ENCODE measurements around the gene C17orf67.

Gene C17orf67, protein sequence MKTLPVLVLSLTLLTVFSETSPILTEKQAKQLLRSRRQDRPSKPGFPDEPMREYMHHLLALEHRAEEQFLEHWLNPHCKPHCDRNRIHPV

DNA sequence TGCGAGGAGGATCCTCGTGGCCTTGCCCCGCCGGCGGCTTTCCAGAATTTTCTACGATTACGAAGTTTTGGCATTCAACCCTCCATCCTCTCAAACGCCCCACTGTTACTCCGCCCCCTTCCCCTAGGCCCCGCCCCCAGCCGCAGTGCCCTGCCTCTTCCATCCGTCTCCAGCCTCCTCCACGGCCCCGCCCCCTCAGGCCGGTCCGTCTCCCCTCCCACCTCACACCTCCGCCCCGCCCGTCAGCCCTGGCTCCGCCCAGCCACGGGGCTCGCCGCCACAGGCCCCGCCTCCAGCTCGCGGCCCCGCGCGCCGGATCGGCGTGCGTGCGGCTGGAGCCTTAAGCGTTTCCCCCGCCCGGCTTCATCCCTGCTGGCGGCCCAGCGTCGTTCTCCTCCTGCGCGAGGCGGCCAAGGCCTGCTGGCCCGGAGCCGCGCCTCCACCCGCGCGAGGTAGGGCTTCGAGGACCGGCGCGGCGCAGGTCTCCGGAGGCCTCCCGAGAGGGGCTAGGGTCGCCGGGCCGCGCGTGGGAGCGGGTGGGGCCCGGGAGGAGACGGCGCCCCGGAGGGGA is at the start of gene C17orf67, which contains the start of gene DGKE:
Gene C17orf67, minus strand, starts transcription at position 112 of the 571 bp plus-strand sequence. CDS start 18,110 bp downstream, outside the sequence.
Gene DGKE, plus strand, starts transcription at position 343 of the 571 bp plus-strand sequence. CDS start 645 bp downstream, outside the sequence.
- peak; percentile 99 for DNase-seq

DNA sequence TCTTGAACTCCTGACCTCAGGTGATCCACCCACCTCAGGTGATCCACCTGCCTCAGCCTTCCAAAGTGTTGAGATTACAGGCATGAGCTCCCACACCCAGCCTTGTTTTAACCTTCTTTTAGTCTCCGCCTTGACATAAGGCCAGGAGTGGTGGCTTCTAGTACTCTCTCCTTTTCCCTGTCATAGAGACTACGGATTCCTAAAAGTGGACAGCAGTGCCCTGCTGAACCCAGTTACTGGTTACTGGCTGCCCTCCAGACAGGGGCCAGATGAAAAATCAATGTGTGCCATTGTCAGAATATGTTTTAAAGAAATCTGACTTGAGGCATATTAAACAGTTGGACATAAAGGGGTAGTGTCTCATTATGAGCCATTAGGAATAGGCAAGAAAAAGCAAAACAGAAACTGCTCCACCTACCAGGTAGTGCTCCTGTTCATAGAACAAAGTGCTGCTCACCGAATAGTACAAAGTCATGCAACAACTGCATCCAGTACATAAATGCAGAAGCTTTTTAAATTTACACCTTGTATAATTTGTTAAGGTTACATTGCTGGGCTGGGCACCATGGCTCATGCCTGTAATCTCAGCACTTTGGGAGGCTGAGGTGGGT is 48.1 kb upstream of the C17orf67 start:
- DNase-seq = no peak

GRCh38 chr17:56880571-56880970 is 46.9 kb upstream of the C17orf67 start:
- no peak for DNase-seq

DNA sequence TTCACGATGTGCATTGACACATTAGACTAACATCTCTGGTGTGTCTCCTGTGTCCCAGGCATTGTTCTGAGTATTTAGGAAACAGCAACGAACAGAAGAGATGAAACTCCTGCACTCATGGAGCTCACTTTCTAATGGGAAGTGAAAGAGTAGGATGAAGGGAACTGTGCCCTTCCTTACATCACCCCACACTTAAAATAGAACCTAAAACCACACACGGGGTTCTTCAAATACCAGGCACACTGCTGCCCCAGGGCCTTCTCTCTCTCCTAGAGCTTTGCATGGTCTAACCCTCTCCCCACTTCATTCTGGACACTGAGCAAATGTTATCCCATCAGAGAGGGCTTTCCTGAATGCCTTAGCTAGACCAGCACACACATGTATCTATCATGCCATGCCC is 46.4 kb upstream of the C17orf67 start:
- no peak for DNase-seq

- DNase-seq = no peak
Observed at GRCh38 chr17:56879280-56879679, 45.6 kb upstream of the C17orf67 start.

- no peak for DNase-seq
Observed at GRCh38 chr17:56876766-56877179, 43.1 kb upstream of the C17orf67 start.

- no peak for DNase-seq
Observed at GRCh38 chr17:56870081-56870651, 36.4 kb upstream of the C17orf67 start.

DNA sequence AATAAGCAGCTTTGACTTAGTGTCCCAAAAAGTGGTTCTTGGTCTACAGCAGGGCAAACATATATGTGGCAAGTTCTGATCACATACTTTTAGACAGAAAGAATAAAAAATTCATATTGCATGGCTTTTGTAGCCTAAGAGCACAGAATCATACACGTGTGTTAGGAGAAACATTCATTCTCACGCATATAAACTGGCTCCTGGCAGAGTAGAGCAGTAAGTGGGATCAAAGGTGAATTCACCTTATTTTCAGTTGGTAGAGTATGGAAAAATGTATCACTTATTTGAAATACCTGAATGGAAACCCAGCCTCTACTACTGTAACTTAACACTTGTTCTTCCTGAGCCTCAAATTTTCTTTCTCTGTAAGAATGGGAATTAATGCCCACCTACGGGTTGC is 35.0 kb upstream of the C17orf67 start:
- DNase-seq = no peak

- no peak for DNase-seq
Observed at GRCh38 chr17:56867948-56868376, 34.2 kb upstream of the C17orf67 start.

DNA sequence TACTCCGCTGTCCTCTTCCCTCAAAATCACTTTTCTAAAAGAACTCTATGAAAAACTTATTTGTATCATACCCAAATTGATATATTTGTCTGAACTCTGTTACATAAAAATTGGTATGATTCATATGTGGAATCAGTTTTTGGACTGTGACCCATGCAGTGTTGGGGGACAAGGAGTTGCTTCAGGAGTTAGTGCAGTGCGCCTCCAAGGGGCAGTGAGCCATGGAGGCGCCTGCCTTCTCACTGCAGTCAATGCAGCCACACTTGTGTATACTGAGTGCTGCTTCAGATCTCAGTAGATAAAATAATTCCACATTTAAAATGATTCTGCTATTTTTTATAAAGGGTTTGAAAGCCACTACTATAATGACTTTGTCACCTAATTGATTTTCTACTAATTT is 32.8 kb upstream of the C17orf67 start:
- no peak for DNase-seq

- DNase-seq = no peak
Observed at GRCh38 chr17:56866076-56866475, 32.4 kb upstream of the C17orf67 start.

GRCh38 chr17:56863974-56864373 is 30.3 kb upstream of the C17orf67 start:
- no peak for DNase-seq

GRCh38 chr17:56861899-56862298 is 28.2 kb upstream of the C17orf67 start:
- no peak for DNase-seq

DNA sequence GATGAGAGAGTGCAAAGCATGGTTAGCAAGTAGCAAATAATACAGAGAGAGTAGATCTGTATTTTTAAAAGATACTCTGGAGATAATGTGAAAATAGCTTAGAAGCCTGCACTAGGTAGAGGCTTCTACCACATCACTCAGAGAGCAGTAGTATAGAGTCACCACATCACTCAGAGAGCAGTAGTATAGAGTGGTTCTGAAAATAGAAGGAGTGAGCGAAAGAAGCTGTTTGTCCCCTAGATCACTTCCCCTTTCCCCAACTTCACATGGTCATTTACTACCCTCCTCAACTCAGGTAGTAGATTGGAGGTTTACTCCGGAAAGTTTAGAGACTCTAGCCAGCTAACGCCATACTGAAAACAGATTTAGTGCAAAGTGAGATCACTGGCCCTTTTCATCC is 17.3 kb upstream of the C17orf67 start:
- no peak for DNase-seq

DNA sequence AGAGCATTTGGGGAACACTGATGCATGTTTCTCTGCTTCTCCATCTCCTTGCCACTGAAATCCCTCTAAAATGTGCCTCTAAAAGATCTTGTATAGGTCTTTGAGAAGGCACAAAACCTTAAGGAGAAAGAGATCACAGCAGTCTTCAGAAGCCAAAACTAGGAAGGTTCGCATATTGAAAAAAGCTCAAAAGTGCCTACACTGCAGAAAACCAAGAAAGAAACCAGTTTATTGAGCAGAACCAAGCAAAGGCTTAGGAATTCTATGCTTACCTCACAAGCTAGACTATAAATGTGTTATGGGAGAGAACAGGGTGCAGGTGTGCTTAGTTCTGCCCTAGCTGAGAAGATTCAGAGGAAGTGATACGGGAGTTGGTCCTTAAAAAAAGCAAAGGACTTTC is 16.9 kb upstream of the C17orf67 start:
- DNase-seq = no peak

DNA sequence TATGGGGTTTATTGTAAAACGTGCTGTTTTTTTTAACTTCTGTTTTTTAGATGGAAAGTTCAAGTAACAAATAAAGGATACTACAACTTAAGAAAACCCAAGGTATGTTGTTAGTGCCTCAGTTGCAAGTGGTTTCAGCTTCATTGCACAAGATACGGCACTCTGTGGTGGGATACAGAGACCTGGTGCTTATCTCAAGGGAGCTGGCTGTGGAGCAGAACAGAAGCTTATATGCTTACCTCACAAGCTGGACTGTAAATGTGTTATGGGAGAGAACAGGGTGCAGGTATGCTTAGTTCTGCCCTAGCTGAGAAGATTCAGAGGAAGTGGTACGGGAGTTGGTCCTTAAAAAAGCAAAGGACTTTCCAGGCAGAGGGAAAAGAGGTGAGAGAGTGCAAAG is 15.4 kb upstream of the C17orf67 start:
- no peak for DNase-seq

DNA sequence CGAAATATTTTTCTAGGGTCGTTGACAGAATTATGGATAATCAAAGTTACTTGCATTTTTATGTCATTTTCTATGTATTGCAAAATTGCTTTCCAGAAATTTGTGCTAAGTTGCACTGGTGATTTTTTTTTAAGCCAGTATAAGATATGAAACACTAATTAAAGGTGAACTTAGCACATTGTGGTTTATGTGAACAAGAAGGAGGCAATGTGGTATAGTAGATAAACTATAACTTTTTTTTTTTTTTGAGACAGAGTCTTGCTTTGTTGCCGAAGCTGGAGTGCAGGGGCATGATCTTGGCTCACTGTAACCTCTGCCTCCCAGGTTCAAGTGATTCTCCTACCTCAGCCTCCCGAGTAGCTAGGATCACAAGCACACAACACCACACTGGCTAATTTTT is 13.4 kb upstream of the C17orf67 start:
- DNase-seq = no peak

DNA sequence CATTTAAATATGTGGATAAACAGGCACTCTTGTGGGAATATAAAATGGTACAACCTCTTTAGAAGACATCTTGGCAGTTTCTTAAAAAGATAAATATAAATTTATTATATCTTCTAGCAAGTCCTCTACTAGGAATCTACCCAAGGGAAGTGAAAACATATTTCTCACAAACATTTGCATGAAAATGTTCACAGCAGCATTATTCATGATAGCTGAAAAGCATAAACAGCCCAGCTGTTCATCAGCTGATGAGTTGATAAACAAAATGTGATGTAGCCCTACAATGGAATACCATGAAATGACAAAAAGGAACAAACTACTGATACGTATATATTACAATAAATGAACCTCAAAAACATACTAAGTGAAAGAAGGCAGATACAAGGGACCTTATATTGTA is 12.2 kb upstream of the C17orf67 start:
- DNase-seq = no peak

GRCh38 chr17:56842577-56842976 is 8.9 kb upstream of the C17orf67 start:
- no peak for DNase-seq

- no peak for DNase-seq
Observed at GRCh38 chr17:56838687-56839086, 5.0 kb upstream of the C17orf67 start.

DNA sequence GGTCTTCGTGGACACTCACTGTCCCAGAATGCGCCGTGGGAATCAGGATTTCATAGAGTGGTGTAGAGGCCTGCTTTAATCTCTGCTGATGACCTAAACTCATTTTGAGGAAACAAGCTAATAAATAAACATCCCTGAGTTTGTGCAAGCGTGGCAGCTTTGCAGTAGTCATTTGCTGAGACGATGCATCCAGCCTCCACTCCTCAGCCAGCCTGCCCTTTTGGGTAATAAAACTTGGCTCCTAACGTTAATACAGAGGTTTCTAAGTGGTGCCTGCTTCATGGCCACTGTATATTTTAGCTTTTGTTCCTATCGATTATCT is 1.5 kb upstream of the C17orf67 start:
- DNase-seq = no peak

GRCh38 chr17:56834380-56835263 is 902 bp upstream of the C17orf67 start:
- peak; percentile 81 for DNase-seq

- peak; percentile 74 for DNase-seq
Observed at GRCh38 chr17:56833057-56833808, 487 bp downstream of the C17orf67 start.

Measured in stimulated activated CD4-positive, alpha-beta T cell treated with anti-CD3 and anti-CD28 coated beads, Interleukin-15, amount 100 ng/mL, for 24 hours (primary cell).